GM12891 (cell line): ENCODE results near the gene KCNAB1.

ENCODE experiments used
- PAX5 ChIP-seq: IDR thresholded peaks from 2 replicates; pipeline ENCODE4 v1.6.1; 2011; ENCODE audit warnings: low read length, moderate library complexity, mild to moderate bottlenecking; ENCODE audit not compliant: insufficient read depth, severe bottlenecking
- POLR2A ChIP-seq: IDR thresholded peaks from 2 replicates; pipeline ENCODE4 v1.6.1; 2011; ENCODE audit warnings: low read depth, low read length, control low read depth
- POLR2AphosphoS5 ChIP-seq: IDR thresholded peaks from 2 replicates; pipeline ENCODE4 v1.6.1; 2011; ENCODE audit warnings: low read depth, low read length, control low read depth
- SPI1 ChIP-seq: IDR thresholded peaks from 2 replicates; pipeline ENCODE4 v1.6.1; 2011; ENCODE audit warnings: low read depth, low read length, control low read depth
- TAF1 ChIP-seq: IDR thresholded peaks from 2 replicates; pipeline ENCODE4 v1.6.1; 2011; ENCODE audit warnings: low read depth, low read length, control low read depth

- no peak for TF ChIP-seq POLR2AphosphoS5
- TF ChIP-seq SPI1, result peak; percentile 72
- no peak for TF ChIP-seq POLR2A
- TF ChIP-seq TAF1, result no peak
- no peak for TF ChIP-seq PAX5
Observed at GRCh38 chr3:156563900-156564682, 443.7 kb downstream of the KCNAB1 start.
